Transverse colon (tissue), 4 donors: ENCODE measurements around the gene CFAP46. TPM values are rescaled to one million over a fixed set of nuclear protein-coding genes. Genes with fewer than 3 reads are reported as not detected.

Experiments
- DNase-seq: peaks from one replicate; pipeline ENCODE4 v3.0.0-alpha.2; 2019
- H3K27ac ChIP-seq, 4 donors: fragments of 200-600 bp; sonication (generic); 2 replicates each; pipeline ENCODE4 v1.5.1; 2016 to 2018; ENCODE audit warnings: inconsistent platforms in 4 of 4
- H3K27me3 ChIP-seq: fragments of 200-600 bp; sonication (generic); 2 replicates; pipeline ENCODE4 v1.5.1; 2017; ENCODE audit warnings: inconsistent platforms
- H3K36me3 ChIP-seq, 4 donors: fragments of 200-600 bp; sonication (generic); 2 replicates each; pipeline ENCODE4 v1.5.1; 2017 to 2019; ENCODE audit warnings: inconsistent platforms in 4 of 4
- H3K4me1 ChIP-seq, 4 donors: fragments of 200-600 bp; sonication (generic); 2 replicates each; pipeline ENCODE4 v1.5.1; 2017 to 2020; ENCODE audit warnings: inconsistent platforms in 4 of 4
- H3K4me3 ChIP-seq, 4 donors: fragments of 200-600 bp; sonication (generic); 1 replicate in 1 of 4; 2 replicates in 3 of 4; pipeline versions ENCODE4 v1.5.1 to v1.6.1; 2017 to 2019; ENCODE audit warnings: inconsistent platforms in 4 of 4
- H3K9me3 ChIP-seq, 2 donors: fragments of 200-600 bp; sonication (generic); 2 replicates each; pipeline ENCODE4 v1.5.1; 2017 to 2019; ENCODE audit warnings: inconsistent platforms in 2 of 2
- CTCF ChIP-seq, 5 experiments: fragments of 200-600 bp in 3 of 5; fragments of 450-650 bp in 2 of 5; sonication (generic) in 3 of 5; IDR thresholded peaks; 1 replicate in 2 of 5; 2 replicates in 3 of 5; pipeline ENCODE4 v1.5.1; 2016 to 2017; ENCODE audit warnings: antibody characterized with exemption in 5 of 5, inconsistent platforms in 3 of 5, mild to moderate bottlenecking in 2 of 5, moderate library complexity in 1 of 5
- EP300 ChIP-seq: sonication (generic); formaldehyde crosslinking; IDR thresholded peaks from one replicate; pipeline ENCODE4 v1.6.1; 2017; ENCODE audit warnings: antibody characterized with exemption, low read depth
- POLR2A ChIP-seq: fragments of 450-650 bp; IDR thresholded peaks from one replicate; pipeline ENCODE4 v1.6.1; 2016; ENCODE audit warnings: antibody characterized with exemption, mild to moderate bottlenecking, moderate library complexity
- POLR2AphosphoS5 ChIP-seq, 3 donors: sonication (generic); formaldehyde crosslinking; IDR thresholded peaks; one replicate each; pipeline ENCODE4 v1.6.1; 2016; ENCODE audit warnings: antibody characterized with exemption in 3 of 3
- WGBS, 2 donors: methylation state at CpG; one replicate each; pipeline ENCODE4 v1.1.5; 2018; ENCODE audit warnings: low coverage in 1 of 2; 5-methylcytosine and 5-hydroxymethylcytosine counted together
- in situ Hi-C, 4 donors: fragments of 200-750 bp; cut with MboI; loops; one replicate each; pipeline versions ENCODE4 v1.15.0 to v1.15.1; 2017; ENCODE audit warnings: low sequenced_read_pairs in 3 of 4, low pct_ligation_motif_present in 1 of 4, low pct_unique_long_range_greater_than_20kb in 1 of 4
- intact Hi-C: fragments of 100-400 bp; cut with DNase I; formaldehyde crosslinking; loops from one replicate; pipeline ENCODE4 v1.15.1; 2023; ENCODE audit warnings: low total_unique reads
- total RNA-seq, 4 donors: library from RNA; depleted of rRNA; stranded (reverse); fragments of >200 nt; gene quantifications; one replicate each; pipeline ENCODE4 v1.1.0, GENCODE V29; 2016

CFAP46 gene
- total RNA-seq, 4 donors from 2014 or later, result not detected

- H3K4me3 ChIP-seq, result no peak overlapping the region
- H3K9me3 ChIP-seq, result peaks cover 10 to 13% of the 10 kb centered on the region in 2 donors
- no peaks in the 10 kb centered on the region for H3K4me1 ChIP-seq
- no peak for TF ChIP-seq POLR2A
- TF ChIP-seq EP300, result no peak
- no peak for TF ChIP-seq POLR2AphosphoS5 (IDR thresholded peaks at IDR 0.05)
- no peak for TF ChIP-seq CTCF (IDR thresholded peaks at IDR 0.05)
- in situ Hi-C loops, result no loop called here
- peaks cover 42% of the 10 kb centered on the region for H3K27me3 ChIP-seq
- no peaks in the 10 kb centered on the region for H3K36me3 ChIP-seq
- H3K27ac ChIP-seq, result no peak overlapping the region
- WGBS, 2 donors, result 82 to 90% methylated on average over 2 to 16 of the region's 21 CpGs
- intact Hi-C loops, result loop anchor here (5.0 kb wide), 1 partner anchor 289 kb away; no protein-coding TSS in a partner anchor
- DNase-seq, result no peak
Observed at GRCh38 chr10:132838346-132838970, 103.9 kb downstream of the CFAP46 start.

DNA sequence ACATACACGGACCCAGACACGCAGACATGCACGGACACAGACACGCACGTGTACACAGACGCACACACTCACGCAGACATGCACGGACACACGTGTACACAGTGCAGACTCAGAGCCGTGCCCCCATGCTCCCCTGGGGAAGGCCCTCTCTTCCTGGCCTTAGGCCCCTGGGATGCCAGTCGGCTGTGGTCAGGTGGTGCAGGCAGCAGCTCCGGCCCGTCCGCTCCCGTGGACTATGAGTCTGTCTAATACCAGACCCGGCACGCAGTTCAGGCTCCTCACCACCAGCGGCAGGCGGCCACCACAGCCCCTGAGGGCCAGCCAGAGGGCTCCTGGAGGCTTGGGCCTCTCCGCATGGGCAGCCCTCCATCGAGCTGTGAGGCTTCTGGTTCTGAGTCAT lies 104.5 kb downstream of the CFAP46 start:
- H3K27me3 ChIP-seq, result peaks cover 48% of the 10 kb centered on the region
- no peak overlapping the region for H3K27ac ChIP-seq
- DNase-seq, result no peak
- H3K4me1 ChIP-seq, result no peaks in the 10 kb centered on the region
- H3K9me3 ChIP-seq, result peaks cover 8 to 13% of the 10 kb centered on the region in 2 donors
- WGBS, 2 donors, result 88 to 100% methylated on average over 4 to 21 of the region's 21 CpGs
- no peak overlapping the region for H3K4me3 ChIP-seq
- no peak for TF ChIP-seq CTCF (IDR thresholded peaks at IDR 0.05)
- no peak for TF ChIP-seq EP300
- no peak for TF ChIP-seq POLR2A
- TF ChIP-seq POLR2AphosphoS5 (IDR thresholded peaks at IDR 0.05), result no peak
- in situ Hi-C loops (no loop called here), intact Hi-C loops (loop anchor here (5.0 kb wide), 1 partner anchor 289 kb away; no protein-coding TSS in a partner anchor)
- no peaks in the 10 kb centered on the region for H3K36me3 ChIP-seq

GRCh38 chr10:132836832-132837540 lies 105.4 kb downstream of the CFAP46 start:
- H3K27ac ChIP-seq, result no peak overlapping the region
- no peaks in the 10 kb centered on the region for H3K36me3 ChIP-seq
- 47% methylated on average over 33 of the region's 34 CpGs; no CpG with 5 or more reads in 1 of the 2 donors for WGBS, 2 donors
- no peaks in the 10 kb centered on the region for H3K4me1 ChIP-seq
- no peak overlapping the region for H3K4me3 ChIP-seq
- peaks cover 0 to 4% of the 10 kb centered on the region in 2 donors for H3K9me3 ChIP-seq
- TF ChIP-seq CTCF (IDR thresholded peaks at IDR 0.05), result peak; percentile 83 to 96 (median 94)
- no peak for TF ChIP-seq POLR2AphosphoS5 (IDR thresholded peaks at IDR 0.05)
- no peak for DNase-seq
- intact Hi-C loops, result loop anchor here (5.0 kb wide), 1 partner anchor 290 kb away; no protein-coding TSS in a partner anchor
- in situ Hi-C loops, result no loop called here
- peaks cover 57% of the 10 kb centered on the region for H3K27me3 ChIP-seq

- WGBS, 2 donors, result 43% methylated on average over 22 of the region's 27 CpGs; no CpG with 5 or more reads in 1 of the 2 donors
- Histone ChIP-seq H3K4me3 (no peak overlapping the region), H3K27me3 (peaks cover 56% of the 10 kb centered on the region), H3K36me3 (no peaks in the 10 kb centered on the region), H3K4me1 (no peaks in the 10 kb centered on the region), H3K27ac (no peak overlapping the region), H3K9me3 (no peaks in the 10 kb centered on the region)
- TF ChIP-seq EP300, result no peak
- no peak for TF ChIP-seq CTCF (IDR thresholded peaks at IDR 0.05)
- TF ChIP-seq POLR2AphosphoS5 (IDR thresholded peaks at IDR 0.05), result no peak
- TF ChIP-seq POLR2A, result no peak
- no peak for DNase-seq
- intact Hi-C loops (loop anchor here (5.0 kb wide), 1 partner anchor 291 kb away; no protein-coding TSS in a partner anchor), in situ Hi-C loops (no loop called here)
Observed at GRCh38 chr10:132836248-132836831, 106.0 kb downstream of the CFAP46 start.
